Colonic mucosa (tissue), 4 donors: Measurements from ENCODE around the gene GAS2L1. TPM values are rescaled to one million over a fixed set of nuclear protein-coding genes. Genes with fewer than 3 reads are reported as not detected.
"Not testable (repeated sequence)": the region's sequence is repeated elsewhere in the genome, so short reads cannot be mapped to it uniquely, and the experiment has no call there.

ENCODE experiments used
- DNase-seq: peaks from one replicate; pipeline ENCODE4 v3.0.0-alpha.2; 2020
- H3K27ac ChIP-seq: fragments of 200-600 bp; one replicate; pipeline ENCODE4 v1.8.0; 2021
- H3K27me3 ChIP-seq: fragments of 200-600 bp; one replicate; pipeline ENCODE4 v1.8.0; 2021
- H3K36me3 ChIP-seq: fragments of 200-600 bp; one replicate; pipeline ENCODE4 v1.8.0; 2021
- H3K4me1 ChIP-seq: fragments of 200-600 bp; one replicate; pipeline ENCODE4 v1.8.0; 2021; ENCODE audit warnings: mild to moderate bottlenecking
- H3K4me3 ChIP-seq: fragments of 200-600 bp; one replicate; pipeline ENCODE4 v1.8.0; 2021
- H3K9ac ChIP-seq, 2 donors: one replicate each; pipeline ENCODE4 v1.7.0; 2013; ENCODE audit warnings: control low read depth in 2 of 2, low read depth in 2 of 2, low read length in 2 of 2
- H3K9me3 ChIP-seq: fragments of 200-600 bp; one replicate; pipeline ENCODE4 v1.8.0; 2021
- CTCF ChIP-seq: fragments of 200-600 bp; IDR thresholded peaks from one replicate; pipeline ENCODE4 v1.8.0; 2022; ENCODE audit warnings: antibody characterized with exemption, mild to moderate bottlenecking
- intact Hi-C: fragments of 100-400 bp; cut with DNase I; formaldehyde crosslinking; loops from one replicate; pipeline ENCODE4 v1.14.1; 2022
- microRNA-seq: library from miRNA; unstranded; fragments of <30 nt; microRNA quantifications from one replicate; pipeline ENCODE4, GENCODE V29; 2019
- total RNA-seq, 2 donors: library from RNA; stranded (reverse); fragmentation: NEBNext Ultra II Directional in 1 of 2; extraction: Animal tissue kit (Norgen Biotek cat#: 25700) in 1 of 2; gene quantifications; one replicate each; pipeline ENCODE4 v1.2.1, GENCODE V29; 2021
- donor health status: healthy.
- donor health status: DM: no; HTN: no; CAD: no.
- donor health status: DM: no; HTN: no; CAD: no.

The GAS2L1 gene
- total RNA-seq, 2 donors from 2014 or later = 16.6 to 41.1 TPM

- Histone ChIP-seq H3K4me1 (no peaks in the 10 kb centered on the region), H3K4me3 (no peak overlapping the region), H3K27me3 (no peaks in the 10 kb centered on the region), H3K36me3 (peaks cover 28% of the 10 kb centered on the region), H3K27ac (no peak overlapping the region), H3K9ac (no peak overlapping the region), H3K9me3 (no peaks in the 10 kb centered on the region)
- DNase-seq = no peak
- no peak for TF ChIP-seq CTCF
- intact Hi-C loops = no loop called here
Observed at GRCh38 chr22:29353860-29354259, 47.4 kb downstream of the GAS2L1 start.

GRCh38 chr22:29357193-29357890 is 50.9 kb downstream of the GAS2L1 start:
- H3K27ac ChIP-seq, H3K9ac ChIP-seq, H3K9me3 ChIP-seq, H3K27me3 ChIP-seq, H3K4me3 ChIP-seq, DNase-seq, H3K4me1 ChIP-seq, intact Hi-C loops: not testable (repeated sequence)
- peaks cover 34% of the 10 kb centered on the region for H3K36me3 ChIP-seq

- Histone ChIP-seq H3K4me1 (no peaks in the 10 kb centered on the region), H3K9ac (no peak overlapping the region), H3K36me3 (peaks cover 34% of the 10 kb centered on the region), H3K4me3 (no peak overlapping the region), H3K27ac (no peak overlapping the region), H3K27me3 (no peaks in the 10 kb centered on the region), H3K9me3 (no peaks in the 10 kb centered on the region)
- TF ChIP-seq CTCF = peak; percentile 40
- peak; percentile 59 for DNase-seq
- intact Hi-C loops = no loop called here
Observed at GRCh38 chr22:29359469-29359868, 53.0 kb downstream of the GAS2L1 start.

Small RNAs within 50 kb of the gene (microRNA-seq; reads per million reads assigned to microRNA genes)
- gene MIR3653 = 9.9 reads per million, percentile 15 among the genes with 10 or more reads in this experiment

Other genes with a start within 250 kb of the GAS2L1 start
- under 1 TPM in 1 of 2 donors, not detected in 1; 0.32 TPM for gene C22orf31, start 244.8 kb upstream of the GAS2L1 start, total RNA-seq
- 10 to 100 TPM; 20.2 to 20.7 TPM for gene KREMEN1, start 233.6 kb upstream of the GAS2L1 start, total RNA-seq
- 1 to 10 TPM; 4.4 TPM for gene EMID1, start 100.8 kb upstream of the GAS2L1 start, total RNA-seq
- 10 to 100 TPM; 15.4 to 32.0 TPM for gene RHBDD3, start 38.7 kb upstream of the GAS2L1 start, total RNA-seq
- gene EWSR1, start 38.4 kb upstream of the GAS2L1 start, total RNA-seq = 100 to 1,000 TPM; 145 to 236 TPM
- 1 to 10 TPM in 1 of 2 donors, under 1 TPM in 1; 0.42 to 1.3 TPM for gene RASL10A, start 9.0 kb downstream of the GAS2L1 start, total RNA-seq
- 100 to 1,000 TPM in 1 of 2 donors, 10 to 100 TPM in 1; 90.4 to 120 TPM for gene AP1B1, start 81.9 kb downstream of the GAS2L1 start, total RNA-seq
- not detected for gene RFPL1, start 131.9 kb downstream of the GAS2L1 start, total RNA-seq
- gene NEFH, start 173.6 kb downstream of the GAS2L1 start, total RNA-seq = under 1 TPM; 0.42 TPM
- 10 to 100 TPM; 19.9 to 33.5 TPM for gene THOC5, start 247.1 kb downstream of the GAS2L1 start, total RNA-seq